ENCODE measurements around the gene CCDC88B. TPM values are rescaled to one million over a fixed set of nuclear protein-coding genes. Genes with fewer than 3 reads are reported as not detected.

Gene CCDC88B
- total RNA-seq, 1 experiment from 2014 or later, result 14.7 TPM

DNA sequence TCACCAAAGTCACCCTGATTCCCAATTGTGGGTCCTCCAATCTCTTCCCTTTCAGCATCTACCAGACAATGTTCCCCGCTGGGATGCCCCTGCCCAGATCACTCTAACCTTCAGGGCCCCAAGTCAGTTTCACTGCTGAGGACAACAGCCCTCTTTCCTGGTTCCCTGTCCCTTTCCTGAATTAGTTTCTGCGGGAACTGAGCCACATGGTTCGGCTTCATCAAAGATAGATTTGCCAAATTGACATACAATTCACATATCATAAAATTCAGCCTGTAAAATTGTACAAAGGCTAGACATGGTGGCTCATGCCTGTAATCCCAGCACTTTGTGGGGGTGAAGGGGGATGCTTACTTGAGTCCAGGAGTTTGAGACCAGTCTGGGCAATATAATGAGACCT is 12.0 kb upstream of the CCDC88B start (continued):
- no peak for TF ChIP-seq SP1 (IDR thresholded peaks at IDR 0.05; ENCODE audit: low read depth)

DNA sequence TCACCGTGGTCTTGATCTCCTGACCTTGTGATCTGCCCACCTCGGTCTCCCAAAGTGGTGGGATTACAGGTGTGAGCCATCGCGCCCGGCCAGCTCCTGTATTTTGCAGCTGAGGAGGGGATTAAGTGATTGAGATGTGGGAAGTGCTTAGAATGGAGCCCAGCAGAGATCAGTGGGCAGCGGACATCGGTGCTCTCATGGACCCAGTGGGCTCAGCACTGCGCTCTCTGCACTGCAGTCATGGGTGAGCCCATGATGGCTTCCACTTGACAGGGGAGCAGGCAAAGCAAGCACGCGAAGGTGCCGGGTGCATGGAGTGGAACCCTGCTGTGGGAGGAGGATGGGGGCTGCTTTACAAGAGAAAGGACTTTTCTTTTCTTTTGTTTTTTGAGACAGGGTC is 9.1 kb upstream of the CCDC88B start:
- DNase-seq (ENCODE audit: low read depth, low spot score) (no peak), ATAC-seq (no peak)
- Histone ChIP-seq H3K9me2 (ENCODE audit: insufficient read depth) (no peaks in the 10 kb centered on the region), H3K4me1 (ENCODE audit: control insufficient read depth in 1 of 2, insufficient read depth in 2 of 2, low read length in 2 of 2) (peaks cover 29 to 47% of the 10 kb centered on the region in 2 experiments), H4K20me1 (ENCODE audit: insufficient read depth) (no peaks in the 10 kb centered on the region), H2AFZ (ENCODE audit: low read depth, low read length, poor library complexity, severe bottlenecking) (no peak overlapping the region), H3K4me2 (ENCODE audit: low read length) (peak overlapping the region; percentile 78), H3K36me3 (ENCODE audit: control insufficient read depth in 1 of 2, insufficient read depth in 2 of 2, low read length in 2 of 2) (no peaks in the 10 kb centered on the region), H3K79me2 (ENCODE audit: insufficient read depth, low read length) (no peaks in the 10 kb centered on the region), H3K9me3 (ENCODE audit: control insufficient read depth in 1 of 2, insufficient read depth in 1 of 2, low read depth in 1 of 2, low read length in 2 of 2) (no peaks in the 10 kb centered on the region), H3K27ac (ENCODE audit: low read depth, low read length) (no peak overlapping the region; the same call in 1 of the 2 replicates), H3K27me3 (ENCODE audit: insufficient read depth, low read length) (no peaks in the 10 kb centered on the region), H3K9ac (ENCODE audit: low read length) (peak overlapping the region; percentile 62; the same call in 1 of the 2 replicates), H3K4me3 (replicated peaks in 1 of 2; ENCODE audit: low read depth in 1 of 2, low read length in 2 of 2) (no peak overlapping the region)
- ChIA-PET POLR2A (interaction anchor here (0.9 to 5.9 kb wide), 11 partner anchors 8 to 1490 kb away, joined by 3 to 77 read pairs (median 4); partner anchors contain the start of genes PRDX5 and TRMT112), RAD21 (ENCODE audit: low non-redundant PET in 1 of 2, low total read pairs in 2 of 2, uncharacterized antibody in 2 of 2, unreplicated experiment in 2 of 2) (interaction anchor here (1.4 to 1.8 kb wide), 3 partner anchors 13 to 24 kb away, joined by 5 to 8 read pairs (median 6); partner anchors contain the start of genes PRDX5 (in 2 of the 2) and TRMT112 (in 1 of the 2)), CTCF (interaction anchor here (0.8 to 3.9 kb wide), 8 partner anchors 12 to 127 kb away, joined by 3 to 46 read pairs (median 12); partner anchors contain the start of genes BAD, ESRRA, PRDX5 and TRMT112)
- TF ChIP-seq ZFX (IDR thresholded peaks at IDR 0.05) (no peak), SIN3A (IDR thresholded peaks at IDR 0.05; ENCODE audit: low read depth) (no peak), CBX3 (IDR thresholded peaks at IDR 0.05; ENCODE audit: low read depth) (no peak), YY1 (IDR thresholded peaks at IDR 0.05; ENCODE audit: extremely low read depth, insufficient replicate concordance, low read depth, low read length) (no peak), CEBPB (IDR thresholded peaks at IDR 0.05; ENCODE audit: low read depth) (no peak), SRF (IDR thresholded peaks at IDR 0.05; ENCODE audit: low read depth) (no peak), JUND (IDR thresholded peaks at IDR 0.05) (no peak)
- BruUV-seq (replicated peaks), result no TSS peak
- intact Hi-C loops (cut with micrococcal nuclease), result loop anchor here (1.0 kb wide), 1 partner anchor 14 kb away; the partner anchor contains the start of gene TRMT112

Measured in HCT116 (cell line).